Measurements from ENCODE around the gene AFDN. TPM values are rescaled to one million over a fixed set of nuclear protein-coding genes. Genes with fewer than 3 reads are reported as not detected.

The AFDN gene
- total RNA-seq, 4 donors from 2014 or later = 148 to 371 (median 204) TPM

- in situ Hi-C loops (cut with MboI; ENCODE audit: low pct_ligation_motif_present in 1 of 4, low pct_unique_long_range_greater_than_20kb in 1 of 4, low sequenced_read_pairs in 3 of 4) = no loop called here
- 65 to 84% methylated on average over 4 to 7 of the region's 7 CpGs for WGBS, 2 donors (ENCODE audit: low coverage in 1 of 2)
- DNase-seq = no peak
Measured at GRCh38 chr6:168004023-168004422, 177.3 kb downstream of the AFDN start.

DNA sequence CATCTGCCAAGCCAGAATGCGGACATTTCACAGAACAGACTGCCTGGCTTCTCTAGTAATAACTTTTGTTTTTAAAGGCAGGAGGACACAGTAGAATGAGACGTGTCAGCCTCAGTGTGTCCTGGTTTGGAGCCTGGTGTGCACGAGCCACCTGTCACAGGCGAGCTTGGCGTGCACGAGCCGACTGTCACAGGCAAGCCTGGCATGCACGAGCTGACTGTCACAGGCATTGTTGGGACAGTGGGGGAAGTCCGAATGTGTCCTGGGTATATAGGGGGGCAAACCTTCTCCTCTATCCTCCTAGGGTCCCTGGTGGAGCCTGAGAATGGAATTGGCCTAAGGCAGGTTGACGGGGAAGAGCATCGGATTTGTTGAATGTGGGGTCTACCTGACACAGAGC is 178.2 kb downstream of the AFDN start:
- intact Hi-C loops (cut with DNase I; ENCODE audit: low total_unique reads) = no loop called here
- no peak for DNase-seq
- in situ Hi-C loops (cut with MboI; ENCODE audit: low pct_ligation_motif_present in 1 of 4, low pct_unique_long_range_greater_than_20kb in 1 of 4, low sequenced_read_pairs in 3 of 4) = no loop called here
- H3K4me3 ChIP-seq = no peak overlapping the region
- H3K27me3 ChIP-seq = no peaks in the 10 kb centered on the region
- no peaks in the 10 kb centered on the region for H3K4me1 ChIP-seq
- no peak overlapping the region for H3K27ac ChIP-seq
- H3K9me3 ChIP-seq = no peaks in the 10 kb centered on the region
- TF ChIP-seq POLR2AphosphoS5 (IDR thresholded peaks at IDR 0.05) (no peak), POLR2A (IDR thresholded peaks at IDR 0.05) (no peak), EP300 (IDR thresholded peaks at IDR 0.05; ENCODE audit: low read depth) (no peak)
- TF ChIP-seq, protein P1, sequence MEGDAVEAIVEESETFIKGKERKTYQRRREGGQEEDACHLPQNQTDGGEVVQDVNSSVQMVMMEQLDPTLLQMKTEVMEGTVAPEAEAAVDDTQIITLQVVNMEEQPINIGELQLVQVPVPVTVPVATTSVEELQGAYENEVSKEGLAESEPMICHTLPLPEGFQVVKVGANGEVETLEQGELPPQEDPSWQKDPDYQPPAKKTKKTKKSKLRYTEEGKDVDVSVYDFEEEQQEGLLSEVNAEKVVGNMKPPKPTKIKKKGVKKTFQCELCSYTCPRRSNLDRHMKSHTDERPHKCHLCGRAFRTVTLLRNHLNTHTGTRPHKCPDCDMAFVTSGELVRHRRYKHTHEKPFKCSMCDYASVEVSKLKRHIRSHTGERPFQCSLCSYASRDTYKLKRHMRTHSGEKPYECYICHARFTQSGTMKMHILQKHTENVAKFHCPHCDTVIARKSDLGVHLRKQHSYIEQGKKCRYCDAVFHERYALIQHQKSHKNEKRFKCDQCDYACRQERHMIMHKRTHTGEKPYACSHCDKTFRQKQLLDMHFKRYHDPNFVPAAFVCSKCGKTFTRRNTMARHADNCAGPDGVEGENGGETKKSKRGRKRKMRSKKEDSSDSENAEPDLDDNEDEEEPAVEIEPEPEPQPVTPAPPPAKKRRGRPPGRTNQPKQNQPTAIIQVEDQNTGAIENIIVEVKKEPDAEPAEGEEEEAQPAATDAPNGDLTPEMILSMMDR (IDR thresholded peaks at IDR 0.05) = no peak
- H3K36me3 ChIP-seq = no peaks in the 10 kb centered on the region
- WGBS, 2 donors (ENCODE audit: low coverage in 1 of 2) = 94 to 100% methylated on average over 2 to 11 of the region's 11 CpGs

More at GRCh38 chr6:168004023-168004422, 177.3 kb downstream of the AFDN start:
- Histone ChIP-seq H3K4me1 (no peaks in the 10 kb centered on the region), H3K27ac (no peak overlapping the region), H3K27me3 (no peaks in the 10 kb centered on the region), H3K9me3 (no peaks in the 10 kb centered on the region), H3K4me3 (no peak overlapping the region), H3K36me3 (no peaks in the 10 kb centered on the region)
- TF ChIP-seq EP300 (IDR thresholded peaks at IDR 0.05; ENCODE audit: low read depth) = no peak
- no peak for TF ChIP-seq POLR2AphosphoS5 (IDR thresholded peaks at IDR 0.05)
- TF ChIP-seq, protein P1 (IDR thresholded peaks at IDR 0.05) = no peak
- TF ChIP-seq POLR2A (IDR thresholded peaks at IDR 0.05) = no peak
- intact Hi-C loops (cut with DNase I; ENCODE audit: low total_unique reads) = no loop called here

- in situ Hi-C loops (cut with MboI; ENCODE audit: low pct_ligation_motif_present in 1 of 4, low pct_unique_long_range_greater_than_20kb in 1 of 4, low sequenced_read_pairs in 3 of 4) = no loop called here
- no peaks in the 10 kb centered on the region for H3K36me3 ChIP-seq
- no peaks in the 10 kb centered on the region for H3K4me1 ChIP-seq
- no peaks in the 10 kb centered on the region for H3K27me3 ChIP-seq
- peaks cover 1 to 8% of the 10 kb centered on the region in 2 donors for H3K9me3 ChIP-seq
- no peak overlapping the region for H3K27ac ChIP-seq
- 72 to 90% methylated on average over 4 to 6 of the region's 6 CpGs for WGBS, 2 donors (ENCODE audit: low coverage in 1 of 2)
- no peak for DNase-seq
- intact Hi-C loops (cut with DNase I; ENCODE audit: low total_unique reads) = no loop called here
- H3K4me3 ChIP-seq = no peak overlapping the region
- no peak for TF ChIP-seq EP300 (IDR thresholded peaks at IDR 0.05; ENCODE audit: low read depth)
- no peak for TF ChIP-seq POLR2A (IDR thresholded peaks at IDR 0.05)
- TF ChIP-seq, protein P1 (IDR thresholded peaks at IDR 0.05) = no peak
- TF ChIP-seq POLR2AphosphoS5 (IDR thresholded peaks at IDR 0.05) = no peak
Measured at GRCh38 chr6:168005796-168006195, 179.1 kb downstream of the AFDN start.

DNA sequence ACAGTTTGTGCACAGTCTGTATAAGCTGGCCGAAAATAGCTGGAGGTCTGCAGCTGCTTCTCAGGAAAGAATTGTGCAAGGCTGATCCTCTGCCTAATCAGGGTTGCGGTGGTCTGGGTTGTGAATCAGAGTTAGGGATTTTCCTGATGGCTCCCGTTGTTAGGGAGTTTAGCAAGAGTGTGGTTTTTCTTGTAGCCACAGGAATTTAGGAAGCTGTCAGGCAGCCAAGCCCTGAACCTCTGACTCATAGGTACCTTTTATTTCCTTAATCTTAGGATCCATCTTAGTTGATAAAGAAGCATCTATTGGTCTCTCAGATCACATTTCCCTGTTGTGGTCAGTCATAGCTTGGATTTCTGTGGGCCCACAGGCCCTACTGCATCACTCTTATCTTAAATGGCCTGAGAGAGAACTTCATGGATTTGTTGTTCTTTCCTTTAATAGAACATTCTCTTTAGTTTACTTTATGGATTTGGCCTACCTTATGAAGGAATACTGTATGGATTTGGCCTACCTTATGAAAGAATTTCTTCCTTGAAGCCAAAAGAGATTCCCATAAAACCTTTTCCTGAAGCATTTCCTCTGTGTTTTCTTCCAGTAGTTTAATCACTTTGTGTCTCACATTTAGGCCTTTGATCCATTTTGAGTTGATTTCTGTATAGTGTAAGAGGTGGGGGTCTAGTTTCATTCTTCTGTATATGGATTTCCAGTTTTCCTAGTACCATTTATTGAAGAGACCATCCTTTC is 181.1 kb downstream of the AFDN start:
- peak in 1 of 3 donors; percentile 22 for TF ChIP-seq POLR2AphosphoS5 (IDR thresholded peaks at IDR 0.05)
- no peak for TF ChIP-seq EP300 (IDR thresholded peaks at IDR 0.05; ENCODE audit: low read depth)
- TF ChIP-seq, protein P1 (IDR thresholded peaks at IDR 0.05) = no peak
- DNase-seq = no peak

More for the DNA sequence above, 181.1 kb downstream of the AFDN start:
- Histone ChIP-seq H3K4me3 (no peak overlapping the region), H3K27me3 (no peaks in the 10 kb centered on the region), H3K9me3 (peaks cover 15 to 23% of the 10 kb centered on the region in 2 donors), H3K36me3 (no peaks in the 10 kb centered on the region), H3K4me1 (no peaks in the 10 kb centered on the region), H3K27ac (peak overlapping the region in 1 of 4 donors; percentile 9)
- 30 to 39% methylated on average over 3 of the region's 3 CpGs for WGBS, 2 donors (ENCODE audit: low coverage in 1 of 2)
- in situ Hi-C loops (cut with MboI; ENCODE audit: low pct_ligation_motif_present in 1 of 4, low pct_unique_long_range_greater_than_20kb in 1 of 4, low sequenced_read_pairs in 3 of 4) = no loop called here
- intact Hi-C loops (cut with DNase I; ENCODE audit: low total_unique reads) = no loop called here
